Common myeloid progenitor, CD34-positive (primary cell): ENCODE results near the gene ARID3A. TPM values are rescaled to one million over a fixed set of nuclear protein-coding genes. Genes with fewer than 3 reads are reported as not detected.
"Not testable (repeated sequence)": the region's sequence is repeated elsewhere in the genome, so short reads cannot be mapped to it uniquely, and the experiment has no call there.

ENCODE experiments used
- CTCF ChIA-PET: fragments of 350-600 bp; sonication (Branson Sonifier 250); formaldehyde crosslinking; loops from one replicate; lab custom pipeline; 2021; ENCODE audit warnings: antibody characterized with exemption; lab: Charles Lee
- POLR2A ChIA-PET: fragments of 350-600 bp; sonication (Branson Sonifier 250); formaldehyde crosslinking; loops from one replicate; lab custom pipeline; 2021; ENCODE audit warnings: antibody characterized with exemption; lab: Charles Lee
- DNase-seq, 3 donors: peaks; one replicate each; pipeline versions ENCODE4 v3.0.0 to v3.0.0-alpha.2; 2013
- H3K27ac ChIP-seq, 2 experiments: 1 replicate in 1 of 2; 2 replicates in 1 of 2; pipeline ENCODE4 v1.7.0; 2013; ENCODE audit warnings: inconsistent platforms in 2 of 2, low read length in 2 of 2, mild to moderate bottlenecking in 2 of 2, low read depth in 1 of 2, moderate library complexity in 1 of 2; ENCODE audit not compliant: severe bottlenecking in 2 of 2, insufficient read depth in 1 of 2, poor library complexity in 1 of 2
- H3K27me3 ChIP-seq, 5 experiments: replicated peaks in 2 of 5; 1 replicate in 3 of 5; 2 replicates in 2 of 5; pipeline versions ENCODE4 v1.6.1 to v1.7.0; 2013; ENCODE audit warnings: low read length in 4 of 5, mild to moderate bottlenecking in 2 of 5, moderate library complexity in 2 of 5, inconsistent platforms in 1 of 5; ENCODE audit not compliant: insufficient read depth in 5 of 5, control insufficient read depth in 4 of 5
- H3K36me3 ChIP-seq, 4 experiments: 1 replicate in 2 of 4; 2 replicates in 2 of 4; pipeline versions ENCODE4 v1.6.1 to v1.7.0; 2013; ENCODE audit warnings: low read length in 3 of 4, control low read depth in 1 of 4, mild to moderate bottlenecking in 1 of 4; ENCODE audit not compliant: control insufficient read depth in 4 of 4, insufficient read depth in 4 of 4
- H3K4me1 ChIP-seq, 4 experiments: 1 replicate in 3 of 4; 2 replicates in 1 of 4; pipeline versions ENCODE4 v1.6.1 to v1.7.1; 2013; ENCODE audit warnings: low read length in 3 of 4, mild to moderate bottlenecking in 3 of 4, control low read depth in 1 of 4, inconsistent platforms in 1 of 4, moderate library complexity in 1 of 4; ENCODE audit not compliant: control insufficient read depth in 4 of 4, insufficient read depth in 4 of 4; ENCODE audit errors: control extremely low read depth in 1 of 4
- H3K4me3 ChIP-seq, 7 experiments: 1 replicate in 4 of 7; 2 replicates in 3 of 7; pipeline versions ENCODE4 v1.5.1 to v1.7.0; 2013; ENCODE audit warnings: mild to moderate bottlenecking in 7 of 7, low read length in 6 of 7, moderate library complexity in 6 of 7, inconsistent platforms in 2 of 7, low read depth in 2 of 7, control low read depth in 1 of 7; ENCODE audit not compliant: insufficient read depth in 4 of 7, control insufficient read depth in 1 of 7; ENCODE audit errors: extremely low read depth in 1 of 7
- H3K9me3 ChIP-seq, 5 experiments: 1 replicate in 4 of 5; 2 replicates in 1 of 5; pipeline versions ENCODE4 v1.6.1 to v1.7.1; 2013; ENCODE audit warnings: low read length in 4 of 5, mild to moderate bottlenecking in 2 of 5, inconsistent platforms in 1 of 5, low read depth in 1 of 5, moderate library complexity in 1 of 5; ENCODE audit not compliant: control insufficient read depth in 4 of 5, insufficient read depth in 2 of 5; ENCODE audit errors: control extremely low read depth in 1 of 5
- WGBS: methylation state at CpG from one replicate; pipeline ENCODE4 v1.1.5; 2013; ENCODE audit not compliant: insufficient coverage; 5-methylcytosine and 5-hydroxymethylcytosine counted together
- polyA plus RNA-seq: library from polyadenylated mRNA; unstranded; fragments of 120-200 nt; gene quantifications from one replicate; pipeline ENCODE4 v1.2.1, GENCODE V29; 2013

ARID3A gene, protein sequence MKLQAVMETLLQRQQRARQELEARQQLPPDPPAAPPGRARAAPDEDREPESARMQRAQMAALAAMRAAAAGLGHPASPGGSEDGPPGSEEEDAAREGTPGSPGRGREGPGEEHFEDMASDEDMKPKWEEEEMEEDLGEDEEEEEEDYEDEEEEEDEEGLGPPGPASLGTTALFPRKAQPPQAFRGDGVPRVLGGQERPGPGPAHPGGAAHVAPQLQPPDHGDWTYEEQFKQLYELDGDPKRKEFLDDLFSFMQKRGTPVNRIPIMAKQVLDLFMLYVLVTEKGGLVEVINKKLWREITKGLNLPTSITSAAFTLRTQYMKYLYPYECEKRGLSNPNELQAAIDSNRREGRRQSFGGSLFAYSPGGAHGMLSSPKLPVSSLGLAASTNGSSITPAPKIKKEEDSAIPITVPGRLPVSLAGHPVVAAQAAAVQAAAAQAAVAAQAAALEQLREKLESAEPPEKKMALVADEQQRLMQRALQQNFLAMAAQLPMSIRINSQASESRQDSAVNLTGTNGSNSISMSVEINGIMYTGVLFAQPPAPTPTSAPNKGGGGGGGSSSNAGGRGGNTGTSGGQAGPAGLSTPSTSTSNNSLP
- polyA plus RNA-seq: 6.4 TPM

- POLR2A ChIA-PET: interaction anchor here (1.4 kb wide), 1 partner anchor 15 kb away, joined by 5 read pairs; no protein-coding TSS in a partner anchor
- no peaks in the 10 kb centered on the region for H3K9me3 ChIP-seq
- peaks cover 0 to 8% (median 2%) of the 10 kb centered on the region in 5 experiments for H3K27me3 ChIP-seq
- peak within 1 kb of the TSS; percentile 61 to 91 for H3K27ac ChIP-seq
- DNase-seq: peak; percentile 79 to 90 (median 86)
- peaks cover 0 to 18% (median 5%) of the 10 kb centered on the region in 4 experiments for H3K36me3 ChIP-seq
- CTCF ChIA-PET: interaction anchor here (1.2 to 4.5 kb wide), 3 partner anchors 12 to 158 kb away, joined by 3 to 90 read pairs (median 35); partner anchors contain the start of gene WDR18
- WGBS: under 1% methylated on average over 59 of the region's 97 CpGs
- peaks cover 0 to 35% (median 33%) of the 10 kb centered on the region in 4 experiments for H3K4me1 ChIP-seq
- peak within 1 kb of the TSS; percentile 69 to 91 (median 84) for H3K4me3 ChIP-seq
Measured at GRCh38 chr19:925526-926322, at the start of gene ARID3A. Gene ARID3A (plus strand): TSS chr19:926035. CDS start chr19:929529, 3,494 bp downstream.

- H3K4me1 ChIP-seq: peaks cover 0 to 12% (median 4%) of the 10 kb centered on the region in 4 experiments
- ChIA-PET POLR2A (no interaction called here), CTCF (interaction anchor here (1.2 kb wide), 1 partner anchor 17 kb away, joined by 5 read pairs; the partner anchor contains the start of genes MED16 and RNU6-9)
- peaks cover 0 to 56% (median 38%) of the 10 kb centered on the region in 4 experiments for H3K36me3 ChIP-seq
- no peaks in the 10 kb centered on the region for H3K9me3 ChIP-seq
- no peak overlapping the region for H3K27ac ChIP-seq
- DNase-seq: no peak
- no peak overlapping the region for H3K4me3 ChIP-seq
- WGBS: 93% methylated on average over 15 of the region's 18 CpGs
- no peaks in the 10 kb centered on the region for H3K27me3 ChIP-seq
Measured at GRCh38 chr19:876089-876488, 49.7 kb upstream of the ARID3A start.

DNA sequence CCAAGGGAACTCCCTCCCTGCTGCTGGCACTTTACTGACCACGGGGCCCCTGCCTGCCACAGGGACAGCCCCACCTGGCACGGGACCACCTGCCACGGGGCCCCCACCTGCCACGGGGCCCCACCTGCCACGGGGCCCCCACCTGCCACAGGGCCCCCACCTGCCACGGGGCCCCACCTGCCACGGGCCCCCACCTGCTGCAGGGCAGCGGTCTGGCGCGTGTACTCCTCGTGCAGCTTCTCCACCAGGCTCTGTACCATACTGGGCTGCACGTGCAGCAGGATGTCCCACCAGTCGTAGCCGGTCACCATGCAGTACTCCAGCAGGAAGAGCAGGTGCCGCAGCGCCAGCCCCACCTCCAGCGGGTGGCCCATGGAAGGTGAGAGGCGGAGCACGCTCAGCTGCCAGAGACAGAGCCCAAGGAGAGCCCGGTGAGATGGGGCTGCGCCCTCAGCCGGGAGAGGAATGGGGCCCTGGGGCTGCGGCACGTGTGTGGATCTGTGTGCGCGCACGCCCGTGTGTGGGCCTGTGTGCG, 49.0 kb upstream of the ARID3A start:
- Histone ChIP-seq H3K4me1 (peaks cover 0 to 11% (median 3%) of the 10 kb centered on the region in 4 experiments), H3K4me3 (no peak overlapping the region), H3K9me3 (no peaks in the 10 kb centered on the region), H3K27me3 (no peaks in the 10 kb centered on the region), H3K27ac (no peak overlapping the region), H3K36me3 (peaks cover 0 to 59% (median 41%) of the 10 kb centered on the region in 4 experiments)
- DNase-seq: no peak
- POLR2A ChIA-PET: no interaction called here
- CTCF ChIA-PET: no interaction called here
- WGBS: 93% methylated on average over 24 of the region's 29 CpGs

GRCh38 chr19:877992-878660, 47.7 kb upstream of the ARID3A start:
- H3K27ac ChIP-seq, DNase-seq, POLR2A ChIA-PET, H3K27me3 ChIP-seq, H3K4me1 ChIP-seq, H3K9me3 ChIP-seq, H3K4me3 ChIP-seq: not testable (repeated sequence)
- 99% methylated on average over 10 of the region's 23 CpGs for WGBS
- CTCF ChIA-PET: interaction anchor here (1.2 kb wide), 1 partner anchor 42 kb away, joined by 3 read pairs; no protein-coding TSS in a partner anchor
- peaks cover 7 to 72% (median 48%) of the 10 kb centered on the region in 4 experiments for H3K36me3 ChIP-seq

DNA sequence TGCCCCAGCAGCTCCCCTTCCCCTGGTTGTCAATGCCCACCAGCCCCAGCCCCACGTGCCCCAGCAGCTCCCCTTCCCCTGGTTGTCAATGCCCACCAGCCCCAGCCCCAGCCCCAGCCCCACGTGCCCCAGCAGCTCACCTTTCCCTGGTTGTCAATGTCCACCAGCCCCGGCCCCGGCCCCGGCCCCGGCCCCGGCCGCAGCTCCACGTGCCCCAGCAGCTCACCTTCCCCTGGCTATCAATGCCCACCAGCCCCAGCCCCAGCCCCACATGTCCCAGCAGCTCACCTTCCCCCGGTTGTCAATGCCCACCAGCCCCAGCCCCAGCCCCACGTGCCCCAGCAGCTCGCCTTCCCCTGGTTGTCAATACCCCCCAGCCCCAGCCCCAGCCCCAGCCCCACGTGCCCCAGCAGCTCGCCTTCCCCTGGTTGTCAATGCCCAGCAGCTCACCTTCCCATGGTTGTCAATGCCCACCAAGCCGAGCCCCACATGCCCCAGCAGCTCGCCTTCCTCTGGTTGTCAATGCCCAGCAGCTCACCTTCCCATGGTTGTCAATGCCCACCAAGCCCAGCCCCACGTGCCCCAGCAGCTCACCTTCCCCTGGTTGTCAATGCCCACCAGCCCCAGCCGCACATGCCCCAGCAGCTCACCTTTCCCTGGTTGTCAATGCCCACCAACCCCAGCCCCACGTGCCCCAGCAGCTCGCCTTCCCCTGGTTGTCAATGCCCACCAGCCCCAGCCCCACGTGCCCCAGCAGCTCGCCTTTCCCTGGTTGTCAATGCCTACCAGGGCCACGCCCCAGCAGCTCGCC, 46.9 kb upstream of the ARID3A start:
- not testable (repeated sequence) for DNase-seq, H3K27ac ChIP-seq, H3K9me3 ChIP-seq, H3K4me3 ChIP-seq, H3K27me3 ChIP-seq, H3K4me1 ChIP-seq
- H3K36me3 ChIP-seq: peaks cover 7 to 74% (median 47%) of the 10 kb centered on the region in 4 experiments
- WGBS: 97% methylated on average over 14 of the region's 24 CpGs
- ChIA-PET CTCF (interaction anchor here (0.8 to 1.2 kb wide), 3 partner anchors 15 to 41 kb away, joined by 3 read pairs; no protein-coding TSS in a partner anchor), POLR2A (interaction anchor here (0.6 to 0.7 kb wide), 2 partner anchors 14 to 97 kb away, joined by 4 to 7 read pairs; partner anchors contain the start of genes MED16 and RNU6-9)
